C4-2B (cell line): Measurements from ENCODE around the gene UBE2D4.
A peak's percentile ranks its signal among the peaks of the same experiment; 100 is the strongest.

Source experiments
- H3K27ac ChIP-seq: fragments of 450-650 bp; 2 replicates; pipeline ENCODE4 v1.5.1; 2017
- CTCF ChIP-seq: fragments of 450-650 bp; conservative IDR thresholded peaks from 2 replicates; pipeline ENCODE4 v1.5.1; 2017; ENCODE audit warnings: mild to moderate bottlenecking
- ZFX ChIP-seq: fragments of 450-650 bp; IDR thresholded peaks from 2 replicates; pipeline ENCODE4 v1.6.1; 2017

UBE2D4 gene

GRCh38 chr7:43921423-43921822, 4.8 kb upstream of the UBE2D4 start:
- TF ChIP-seq ZFX: no peak
- TF ChIP-seq CTCF: no peak
- no peak overlapping the region for H3K27ac ChIP-seq

- TF ChIP-seq ZFX: no peak
- TF ChIP-seq CTCF: no peak
- no peak overlapping the region for H3K27ac ChIP-seq
Measured at GRCh38 chr7:43922726-43923125, 3.5 kb upstream of the UBE2D4 start.

- TF ChIP-seq CTCF (no peak), ZFX (no peak)
- peak overlapping the region; percentile 89 for H3K27ac ChIP-seq
Measured at GRCh38 chr7:43926798-43927123, 525 bp downstream of the UBE2D4 start.

GRCh38 chr7:43927810-43928209, 1.6 kb downstream of the UBE2D4 start:
- no peak for TF ChIP-seq CTCF
- TF ChIP-seq ZFX: no peak
- no peak overlapping the region for H3K27ac ChIP-seq

- H3K27ac ChIP-seq: no peak overlapping the region
- TF ChIP-seq CTCF (no peak), ZFX (no peak)
Measured at GRCh38 chr7:43929529-43930457, 3.6 kb downstream of the UBE2D4 start.

GRCh38 chr7:43931346-43931745, 5.1 kb downstream of the UBE2D4 start:
- TF ChIP-seq CTCF (no peak), ZFX (no peak)
- no peak overlapping the region for H3K27ac ChIP-seq

GRCh38 chr7:43933902-43934560, 7.8 kb downstream of the UBE2D4 start:
- TF ChIP-seq ZFX (no peak), CTCF (no peak)
- H3K27ac ChIP-seq: no peak overlapping the region
